Thyroid gland (tissue), 4 donors: ENCODE measurements around the gene CHRNG. TPM values are rescaled to one million over a fixed set of nuclear protein-coding genes. Genes with fewer than 3 reads are reported as not detected.

Experiments
- DNase-seq, 2 donors: peaks; one replicate each; pipeline ENCODE4 v3.0.0-alpha.2; 2019
- H3K27ac ChIP-seq, 3 donors: fragments of 200-600 bp; sonication (generic); 1 replicate in 2 of 3; 2 replicates in 1 of 3; pipeline ENCODE4 v1.5.1; 2016 to 2019; ENCODE audit warnings: mild to moderate bottlenecking in 1 of 3, moderate library complexity in 1 of 3
- H3K27me3 ChIP-seq: fragments of 200-600 bp; sonication (generic); one replicate; pipeline ENCODE4 v1.5.1; 2019
- H3K36me3 ChIP-seq, 2 donors: fragments of 200-600 bp; sonication (generic); one replicate each; pipeline ENCODE4 v1.5.1; 2016 to 2019
- H3K4me1 ChIP-seq, 2 donors: fragments of 200-600 bp; sonication (generic); one replicate each; pipeline ENCODE4 v1.5.1; 2017 to 2019
- H3K4me3 ChIP-seq, 3 donors: fragments of 200-600 bp; sonication (generic); replicated peaks in 1 of 3; 1 replicate in 2 of 3; 2 replicates in 1 of 3; pipeline ENCODE4 v1.5.1; 2016; ENCODE audit warnings: mild to moderate bottlenecking in 1 of 3
- H3K9me3 ChIP-seq: fragments of 200-600 bp; sonication (generic); one replicate; pipeline ENCODE4 v1.5.1; 2017
- POLR2A ChIP-seq, 2 donors: fragments of 450-650 bp; IDR thresholded peaks; one replicate each; pipeline ENCODE4 v1.6.1; 2017; ENCODE audit warnings: antibody characterized with exemption in 2 of 2, mild to moderate bottlenecking in 2 of 2, moderate library complexity in 1 of 2
- WGBS, 2 donors: methylation state at CpG; one replicate each; pipeline ENCODE4 v1.1.5; 2017; 5-methylcytosine and 5-hydroxymethylcytosine counted together
- intact Hi-C: fragments of 100-400 bp; cut with DNase I; formaldehyde crosslinking; loops from one replicate; pipeline ENCODE4 v1.15.1; 2023
- total RNA-seq, 4 donors: library from RNA; depleted of rRNA; stranded (reverse); fragments of >200 nt; gene quantifications; one replicate each; pipeline ENCODE4 v1.2.3, GENCODE V29; 2016
- TF ChIP-seq, protein P1 (sequence below), 6 experiments: fragments of 200-600 bp in 3 of 6; fragments of 450-650 bp in 3 of 6; sonication (generic) in 3 of 6; IDR thresholded peaks; one replicate each; pipeline ENCODE4 v1.5.1; 2016 to 2019; ENCODE audit warnings: antibody characterized with exemption in 6 of 6, mild to moderate bottlenecking in 2 of 6, inconsistent platforms in 1 of 6, moderate library complexity in 1 of 6

Gene CHRNG
- total RNA-seq = not detected

DNA sequence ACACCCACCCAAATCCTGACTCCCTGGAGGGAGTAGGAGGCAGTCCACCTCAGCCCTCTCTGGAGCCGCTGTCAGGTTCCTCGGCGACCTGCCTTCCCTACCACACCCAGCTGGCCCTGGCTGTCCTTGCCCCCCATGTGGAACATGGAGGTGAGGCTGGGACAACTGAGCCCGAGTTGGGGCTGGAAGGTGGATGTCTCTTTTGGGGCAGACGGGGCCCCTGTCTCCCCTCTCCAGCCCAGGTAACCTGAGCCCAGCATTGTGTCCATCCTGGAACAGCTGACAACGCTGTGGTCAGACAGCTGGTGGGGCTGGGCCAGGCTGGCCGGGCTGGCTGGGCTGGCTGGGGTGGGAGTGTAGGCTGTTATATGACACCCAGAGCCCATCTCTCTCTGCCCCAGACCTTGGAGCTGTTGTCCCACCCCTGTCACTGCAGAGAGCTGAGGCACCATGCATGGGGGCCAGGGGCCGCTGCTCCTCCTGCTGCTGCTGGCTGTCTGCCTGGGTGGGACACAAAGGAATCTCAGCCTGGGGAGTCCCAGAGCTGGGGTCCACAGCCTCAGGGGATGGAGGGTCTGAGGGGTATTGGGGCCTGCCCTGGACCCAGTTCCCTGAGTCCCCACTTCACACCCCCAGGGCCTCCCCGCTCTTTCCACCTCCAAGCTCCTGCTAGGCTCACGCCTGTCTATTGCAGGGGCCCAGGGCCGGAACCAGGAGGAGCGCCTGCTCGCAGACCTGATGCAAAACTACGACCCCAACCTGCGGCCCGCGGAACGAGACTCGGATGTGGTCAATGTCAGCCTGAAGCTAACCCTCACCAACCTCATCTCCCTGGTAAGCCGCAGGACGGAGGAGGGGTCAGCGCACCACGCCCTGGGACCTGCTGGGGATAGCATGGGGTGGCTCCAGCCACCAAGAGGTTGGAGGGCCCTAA lies at the start of gene CHRNG:
Gene CHRNG (plus strand): TSS at position 395 of the 934 bp plus-strand sequence. CDS start 56 bp downstream, at position 451.
- no peaks in the 10 kb centered on the region for H3K9me3 ChIP-seq
- H3K27me3 ChIP-seq = no peaks in the 10 kb centered on the region
- H3K27ac ChIP-seq = no peak within 1 kb of the TSS
- H3K4me1 ChIP-seq = no peaks in the 10 kb centered on the region
- H3K4me3 ChIP-seq = no peak within 1 kb of the TSS
- intact Hi-C loops = no loop called here
- 45 to 53% methylated on average over 17 to 19 of the region's 23 CpGs for WGBS, 2 donors
- DNase-seq = no peak
- no peaks in the 10 kb centered on the region for H3K36me3 ChIP-seq
- TF ChIP-seq, protein P1, sequence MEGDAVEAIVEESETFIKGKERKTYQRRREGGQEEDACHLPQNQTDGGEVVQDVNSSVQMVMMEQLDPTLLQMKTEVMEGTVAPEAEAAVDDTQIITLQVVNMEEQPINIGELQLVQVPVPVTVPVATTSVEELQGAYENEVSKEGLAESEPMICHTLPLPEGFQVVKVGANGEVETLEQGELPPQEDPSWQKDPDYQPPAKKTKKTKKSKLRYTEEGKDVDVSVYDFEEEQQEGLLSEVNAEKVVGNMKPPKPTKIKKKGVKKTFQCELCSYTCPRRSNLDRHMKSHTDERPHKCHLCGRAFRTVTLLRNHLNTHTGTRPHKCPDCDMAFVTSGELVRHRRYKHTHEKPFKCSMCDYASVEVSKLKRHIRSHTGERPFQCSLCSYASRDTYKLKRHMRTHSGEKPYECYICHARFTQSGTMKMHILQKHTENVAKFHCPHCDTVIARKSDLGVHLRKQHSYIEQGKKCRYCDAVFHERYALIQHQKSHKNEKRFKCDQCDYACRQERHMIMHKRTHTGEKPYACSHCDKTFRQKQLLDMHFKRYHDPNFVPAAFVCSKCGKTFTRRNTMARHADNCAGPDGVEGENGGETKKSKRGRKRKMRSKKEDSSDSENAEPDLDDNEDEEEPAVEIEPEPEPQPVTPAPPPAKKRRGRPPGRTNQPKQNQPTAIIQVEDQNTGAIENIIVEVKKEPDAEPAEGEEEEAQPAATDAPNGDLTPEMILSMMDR (IDR thresholded peaks at IDR 0.05) = no peak
- TF ChIP-seq POLR2A (IDR thresholded peaks at IDR 0.05) = no peak

GRCh38 chr2:232490221-232491138 lies 49.0 kb upstream of the CHRNG start:
- Histone ChIP-seq H3K9me3 (no peaks in the 10 kb centered on the region), H3K4me3 (no peak overlapping the region), H3K4me1 (peaks cover 0 to 20% of the 10 kb centered on the region in 2 donors), H3K27me3 (peaks cover 14% of the 10 kb centered on the region), H3K27ac (no peak overlapping the region), H3K36me3 (no peaks in the 10 kb centered on the region)
- TF ChIP-seq, protein P1 (IDR thresholded peaks at IDR 0.05) = no peak
- TF ChIP-seq POLR2A (IDR thresholded peaks at IDR 0.05) = no peak
- intact Hi-C loops = no loop called here
- 87 to 90% methylated on average over 20 to 28 of the region's 30 CpGs for WGBS, 2 donors
- no peak for DNase-seq

GRCh38 chr2:232491139-232491780 lies 48.2 kb upstream of the CHRNG start:
- H3K4me3 ChIP-seq = no peak overlapping the region
- H3K27ac ChIP-seq = no peak overlapping the region
- no peak for TF ChIP-seq POLR2A (IDR thresholded peaks at IDR 0.05)
- TF ChIP-seq, protein P1 (IDR thresholded peaks at IDR 0.05) = no peak
- H3K36me3 ChIP-seq = no peaks in the 10 kb centered on the region
- WGBS, 2 donors = 95% methylated on average over 12 of the region's 12 CpGs
- H3K4me1 ChIP-seq = peaks cover 0 to 13% of the 10 kb centered on the region in 2 donors
- DNase-seq = no peak
- no peaks in the 10 kb centered on the region for H3K9me3 ChIP-seq
- intact Hi-C loops = no loop called here
- peaks cover 7% of the 10 kb centered on the region for H3K27me3 ChIP-seq

DNA sequence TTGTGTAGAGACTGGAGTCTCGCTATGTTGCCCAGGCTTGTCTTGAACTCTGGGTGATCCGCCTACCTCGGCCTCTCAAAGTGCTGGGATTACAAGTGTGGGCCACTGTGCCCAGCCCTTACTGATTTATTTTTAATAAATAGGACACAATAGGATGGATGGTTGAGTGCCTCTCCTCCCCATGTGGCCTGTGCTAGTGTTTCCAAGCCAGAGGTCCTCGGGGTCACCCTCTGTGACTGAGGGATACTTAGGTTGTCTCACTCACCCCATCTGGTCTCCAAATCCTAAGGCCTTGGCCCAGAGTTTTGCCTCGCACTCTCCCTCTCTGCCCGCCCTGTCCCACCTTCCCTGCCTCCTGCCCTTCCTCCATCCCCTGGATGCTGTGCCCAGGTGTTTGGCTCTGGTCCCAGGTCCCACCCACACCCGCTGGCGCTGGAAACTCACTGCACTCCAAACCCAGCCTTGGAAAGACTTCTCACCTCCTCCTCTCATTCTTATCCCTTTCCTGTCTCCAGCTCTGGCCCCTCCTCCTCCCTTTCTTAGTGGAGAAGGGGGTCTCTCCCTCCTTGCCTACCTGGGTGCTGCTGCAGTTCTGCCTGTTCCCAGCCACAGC lies 47.1 kb upstream of the CHRNG start:
- WGBS, 2 donors = 76 to 78% methylated on average over 8 of the region's 8 CpGs

More for the DNA sequence above, 47.1 kb upstream of the CHRNG start:
- intact Hi-C loops = no loop called here
- no peaks in the 10 kb centered on the region for H3K36me3 ChIP-seq
- no peaks in the 10 kb centered on the region for H3K27me3 ChIP-seq
- no peaks in the 10 kb centered on the region for H3K9me3 ChIP-seq
- TF ChIP-seq, protein P1 (IDR thresholded peaks at IDR 0.05) = no peak
- no peak for TF ChIP-seq POLR2A (IDR thresholded peaks at IDR 0.05)
- peaks cover 0 to 2% of the 10 kb centered on the region in 2 donors for H3K4me1 ChIP-seq
- no peak overlapping the region for H3K4me3 ChIP-seq
- H3K27ac ChIP-seq = no peak overlapping the region
- DNase-seq = no peak
